Naive B cell (primary cell): ENCODE data around the gene TSPAN3. TPM values are rescaled to one million over a fixed set of nuclear protein-coding genes. Genes with fewer than 3 reads are reported as not detected.

Source experiments
- ATAC-seq, 2 donors: fragments of 150-1000 bp; cut with Tn5 transposase; 2 replicates each; pipeline ENCODE4 v1.10.0; 2021; ENCODE audit warnings: low read depth in 2 of 2, mild to moderate bottlenecking in 2 of 2, moderate library complexity in 2 of 2
- DNase-seq: peaks from one replicate; pipeline ENCODE4 v3.0.0; 2022
- H3K27ac Mint-ChIP-seq, 6 donors: one replicate each; pipeline ENCODE4 v1.8.0; 2020 to 2022; ENCODE audit warnings: mild to moderate bottlenecking in 6 of 6, mixed read lengths in 6 of 6, moderate library complexity in 5 of 6, inconsistent platforms in 2 of 6
- H3K27me3 Mint-ChIP-seq, 3 donors: one replicate each; pipeline ENCODE4 v1.8.0; 2021 to 2022; ENCODE audit warnings: mixed read lengths in 3 of 3, mild to moderate bottlenecking in 1 of 3
- H3K36me3 Mint-ChIP-seq, 2 donors: one replicate each; pipeline ENCODE4 v1.8.0; 2020 to 2022; ENCODE audit warnings: mixed read lengths in 2 of 2, inconsistent platforms in 1 of 2, mild to moderate bottlenecking in 1 of 2
- H3K4me1 Mint-ChIP-seq, 3 donors: one replicate each; pipeline ENCODE4 v1.8.0; 2020 to 2022; ENCODE audit warnings: mixed read lengths in 3 of 3, inconsistent platforms in 1 of 3, mild to moderate bottlenecking in 1 of 3, moderate library complexity in 1 of 3
- H3K4me3 Mint-ChIP-seq, 8 donors: one replicate each; pipeline ENCODE4 v1.8.0; 2020 to 2022; ENCODE audit warnings: mild to moderate bottlenecking in 8 of 8, mixed read lengths in 8 of 8, moderate library complexity in 8 of 8, inconsistent platforms in 2 of 8
- H3K9me3 Mint-ChIP-seq, 7 donors: one replicate each; pipeline ENCODE4 v1.8.0; 2020 to 2022; ENCODE audit warnings: mixed read lengths in 7 of 7, mild to moderate bottlenecking in 5 of 7, inconsistent platforms in 2 of 7, moderate library complexity in 1 of 7
- polyA plus RNA-seq, 6 donors: library from polyadenylated mRNA; unstranded; fragments of 300-500 nt; fragmentation: Illumina TruSeq; gene quantifications; one replicate each; pipeline ENCODE4 v1.2.3, GENCODE V29; 2021; ENCODE audit warnings: low read depth in 6 of 6

Gene TSPAN3
- 100 to 1,000 TPM; 418 to 685 (median 569) TPM for polyA plus RNA-seq

GRCh38 chr15:77070495-77071304, at the start of gene TSPAN3:
Gene TSPAN3 (minus strand): TSS chr15:77071109. CDS start chr15:77070954, 155 bp downstream.
- H3K4me3 Mint-ChIP-seq: peak within 1 kb of the TSS; percentile 83 to 99 (median 93)
- peaks cover 0 to 8% of the 10 kb centered on the region in 2 donors for H3K36me3 Mint-ChIP-seq
- DNase-seq (peak; percentile 95), ATAC-seq (peak; percentile 92 to 94)
- H3K4me1 Mint-ChIP-seq: peaks cover 39 to 61% (median 54%) of the 10 kb centered on the region in 3 donors
- H3K27ac Mint-ChIP-seq: peak within 1 kb of the TSS; percentile 84 to 98 (median 93)
- H3K27me3 Mint-ChIP-seq: no peaks in the 10 kb centered on the region
- H3K9me3 Mint-ChIP-seq: no peaks in the 10 kb centered on the region

- H3K4me1 Mint-ChIP-seq: peaks cover 39 to 53% (median 50%) of the 10 kb centered on the region in 3 donors
- H3K27ac Mint-ChIP-seq: peak overlapping the region in 4 of 6 donors; percentile 5 to 45 (median 22)
- ATAC-seq (no peak), DNase-seq (no peak)
- no peaks in the 10 kb centered on the region for H3K36me3 Mint-ChIP-seq
- no peaks in the 10 kb centered on the region for H3K9me3 Mint-ChIP-seq
- H3K27me3 Mint-ChIP-seq: no peaks in the 10 kb centered on the region
- H3K4me3 Mint-ChIP-seq: no peak overlapping the region
Observed at GRCh38 chr15:77120576-77120975, 49.7 kb upstream of the TSPAN3 start.

DNA sequence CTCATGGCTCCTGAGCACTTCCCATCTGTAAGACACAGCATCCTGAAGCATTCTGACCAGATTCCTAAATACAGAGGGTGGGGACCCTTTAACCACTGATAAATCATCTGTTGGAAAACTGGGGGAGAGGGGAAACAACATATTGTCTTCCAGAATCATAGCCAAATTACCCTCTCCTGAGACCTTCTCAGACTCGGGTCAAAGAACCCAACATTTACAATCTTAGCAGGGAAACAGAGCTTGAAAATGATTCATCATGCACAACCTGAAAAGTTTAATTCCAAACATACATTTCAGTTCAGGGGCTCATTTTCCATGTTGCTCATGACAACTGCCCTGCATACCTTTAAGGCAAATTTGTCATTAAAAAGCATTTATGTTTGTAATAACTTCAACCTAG, 48.5 kb upstream of the TSPAN3 start:
- Mint-ChIP-seq H3K9me3 (no peaks in the 10 kb centered on the region), H3K27ac (no peak overlapping the region)
- no peak for DNase-seq

GRCh38 chr15:77118882-77119321, 48.0 kb upstream of the TSPAN3 start:
- H3K4me3 Mint-ChIP-seq: no peak overlapping the region
- no peaks in the 10 kb centered on the region for H3K27me3 Mint-ChIP-seq
- peak; percentile 51 for DNase-seq
- no peak overlapping the region for H3K27ac Mint-ChIP-seq
- no peaks in the 10 kb centered on the region for H3K9me3 Mint-ChIP-seq
- ATAC-seq: peak; percentile 46 to 74
- H3K4me1 Mint-ChIP-seq: peaks cover 31 to 45% (median 38%) of the 10 kb centered on the region in 3 donors
- peaks cover 8 to 13% of the 10 kb centered on the region in 2 donors for H3K36me3 Mint-ChIP-seq

More for the DNA sequence above, 48.5 kb upstream of the TSPAN3 start:
- ATAC-seq: no peak
- Mint-ChIP-seq H3K36me3 (peaks cover 3 to 7% of the 10 kb centered on the region in 2 donors), H3K4me3 (no peak overlapping the region), H3K27me3 (no peaks in the 10 kb centered on the region), H3K4me1 (peaks cover 36 to 50% (median 43%) of the 10 kb centered on the region in 3 donors)

- ATAC-seq (no peak), DNase-seq (no peak)
- no peaks in the 10 kb centered on the region for H3K27me3 Mint-ChIP-seq
- peaks cover 15 to 23% of the 10 kb centered on the region in 2 donors for H3K36me3 Mint-ChIP-seq
- H3K4me3 Mint-ChIP-seq: no peak overlapping the region
- no peaks in the 10 kb centered on the region for H3K9me3 Mint-ChIP-seq
- H3K4me1 Mint-ChIP-seq: peaks cover 10 to 21% (median 20%) of the 10 kb centered on the region in 3 donors
- H3K27ac Mint-ChIP-seq: peak overlapping the region in 1 of 6 donors; percentile 49
Observed at GRCh38 chr15:77115179-77115578, 44.3 kb upstream of the TSPAN3 start.

DNA sequence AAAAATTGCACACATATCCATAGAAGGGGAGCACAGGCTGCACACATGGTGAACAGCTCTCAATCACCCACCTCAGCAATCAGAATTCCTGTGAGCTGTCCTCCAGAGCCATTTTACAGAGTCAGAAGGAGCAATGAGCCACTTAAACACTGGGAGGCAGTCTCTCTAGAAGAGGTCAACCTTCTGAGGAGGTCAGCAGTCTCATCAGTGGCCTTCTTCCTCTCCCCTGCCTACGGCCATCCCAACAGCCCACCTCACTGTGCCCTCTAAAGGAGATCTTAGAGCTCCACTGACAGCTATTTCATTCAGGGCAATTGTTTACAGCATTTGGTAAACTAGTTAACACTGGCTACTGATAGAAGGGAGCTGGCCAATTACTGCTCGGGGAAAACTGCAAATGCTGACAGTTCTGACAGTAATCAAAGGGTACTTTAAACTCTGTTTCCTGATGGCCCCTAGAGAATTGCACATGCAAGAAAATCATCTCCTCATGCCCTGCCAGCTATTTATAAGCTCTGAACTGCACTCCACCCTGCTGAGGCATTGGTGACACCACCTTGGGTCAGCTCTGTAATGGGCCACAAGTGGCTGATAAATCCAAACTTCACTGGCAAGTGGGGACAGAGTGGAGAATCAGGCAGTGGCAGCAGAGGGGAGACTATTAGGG, 42.1 kb upstream of the TSPAN3 start:
- ATAC-seq (no peak), DNase-seq (no peak)
- H3K9me3 Mint-ChIP-seq: no peaks in the 10 kb centered on the region
- no peak overlapping the region for H3K4me3 Mint-ChIP-seq
- H3K27ac Mint-ChIP-seq: peak overlapping the region in 2 of 6 donors; percentile 13 to 74
- H3K27me3 Mint-ChIP-seq: no peaks in the 10 kb centered on the region
- peaks cover 15 to 23% of the 10 kb centered on the region in 2 donors for H3K36me3 Mint-ChIP-seq
- peaks cover 0 to 16% (median 9%) of the 10 kb centered on the region in 3 donors for H3K4me1 Mint-ChIP-seq

GRCh38 chr15:77111789-77112188, 40.9 kb upstream of the TSPAN3 start:
- peak overlapping the region in 1 of 6 donors; percentile 61 for H3K27ac Mint-ChIP-seq
- peaks cover 15 to 23% of the 10 kb centered on the region in 2 donors for H3K36me3 Mint-ChIP-seq
- no peaks in the 10 kb centered on the region for H3K9me3 Mint-ChIP-seq
- DNase-seq (no peak), ATAC-seq (no peak)
- peaks cover 6 to 27% (median 15%) of the 10 kb centered on the region in 3 donors for H3K4me1 Mint-ChIP-seq
- no peak overlapping the region for H3K4me3 Mint-ChIP-seq
- H3K27me3 Mint-ChIP-seq: no peaks in the 10 kb centered on the region

- H3K4me1 Mint-ChIP-seq: peaks cover 6 to 17% (median 7%) of the 10 kb centered on the region in 3 donors
- no peaks in the 10 kb centered on the region for H3K9me3 Mint-ChIP-seq
- H3K36me3 Mint-ChIP-seq: peaks cover 0 to 4% of the 10 kb centered on the region in 2 donors
- ATAC-seq: peak; percentile 54 to 56
- no peaks in the 10 kb centered on the region for H3K27me3 Mint-ChIP-seq
- no peak for DNase-seq
- peak overlapping the region in 3 of 6 donors; percentile 3 to 37 (median 29) for H3K27ac Mint-ChIP-seq
- H3K4me3 Mint-ChIP-seq: peak overlapping the region in 2 of 8 donors; percentile 30 to 73
Observed at GRCh38 chr15:77107531-77108355, 36.8 kb upstream of the TSPAN3 start.

GRCh38 chr15:77107068-77107467, 36.2 kb upstream of the TSPAN3 start:
- H3K27ac Mint-ChIP-seq: no peak overlapping the region
- ATAC-seq: no peak
- H3K27me3 Mint-ChIP-seq: no peaks in the 10 kb centered on the region

DNA sequence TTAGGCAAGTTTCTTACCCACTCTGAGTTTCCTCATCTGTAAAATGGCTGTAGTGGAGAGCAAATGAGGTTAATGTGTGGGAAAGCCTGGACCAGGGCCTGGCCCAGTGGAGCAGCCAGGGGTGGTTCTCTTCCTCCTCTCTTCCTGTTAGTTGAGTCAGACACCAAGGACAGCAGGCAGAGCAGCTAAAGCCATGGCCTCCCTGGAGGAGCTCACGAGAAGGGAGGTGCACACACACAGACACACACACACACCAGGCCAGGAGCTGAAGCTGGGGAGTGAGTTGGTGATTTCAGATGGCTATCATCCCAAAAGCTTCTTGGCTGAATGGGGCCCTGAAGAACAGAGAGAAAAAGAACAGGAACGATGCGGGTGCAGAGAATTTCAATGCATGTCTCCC, 33.2 kb upstream of the TSPAN3 start:
- Mint-ChIP-seq H3K36me3 (no peaks in the 10 kb centered on the region), H3K4me1 (peaks cover 20 to 26% (median 21%) of the 10 kb centered on the region in 3 donors), H3K4me3 (no peak overlapping the region), H3K27me3 (no peaks in the 10 kb centered on the region), H3K9me3 (no peaks in the 10 kb centered on the region), H3K27ac (peak overlapping the region in 2 of 6 donors; percentile 11 to 26)
- ATAC-seq: no peak
- no peak for DNase-seq

More at GRCh38 chr15:77107068-77107467, 36.2 kb upstream of the TSPAN3 start:
- peaks cover 6 to 14% (median 7%) of the 10 kb centered on the region in 3 donors for H3K4me1 Mint-ChIP-seq
- peak overlapping the region in 1 of 8 donors; percentile 39 for H3K4me3 Mint-ChIP-seq
- H3K36me3 Mint-ChIP-seq: no peaks in the 10 kb centered on the region
- no peak for DNase-seq
- H3K9me3 Mint-ChIP-seq: no peaks in the 10 kb centered on the region

DNA sequence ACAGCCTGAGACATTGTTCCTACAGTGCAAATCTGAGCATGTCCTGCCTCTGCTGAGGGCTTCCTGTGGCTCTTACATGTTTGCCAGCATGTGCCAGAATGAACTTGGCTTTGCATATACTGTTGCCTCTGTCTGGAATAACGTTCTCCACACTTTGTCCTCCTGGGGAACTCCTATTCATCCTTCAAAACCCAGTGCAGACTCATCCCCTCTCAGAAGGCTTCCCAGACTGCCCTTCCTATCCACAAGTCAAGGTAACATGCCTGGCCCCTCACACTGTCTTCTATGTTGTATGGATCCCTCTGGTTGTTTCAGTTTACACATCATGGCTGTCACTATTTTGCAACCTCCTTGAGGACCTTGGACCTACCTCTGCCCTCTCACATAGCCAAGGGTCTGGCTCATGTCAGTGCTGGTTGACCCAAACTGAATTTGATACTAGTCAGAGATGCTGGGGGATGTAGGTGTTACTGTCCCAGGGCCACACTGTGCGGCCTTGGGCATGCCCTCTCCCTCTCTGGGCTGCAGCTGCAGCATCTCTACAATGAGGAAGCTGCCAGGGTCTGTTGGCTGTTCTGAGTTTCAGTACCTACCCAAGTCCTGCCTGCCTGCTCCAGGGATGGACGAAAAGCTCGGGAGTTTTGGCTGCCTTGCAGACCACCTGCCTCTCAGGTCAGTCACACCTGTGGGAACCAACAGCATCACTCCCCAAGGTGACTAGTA, 29.0 kb upstream of the TSPAN3 start:
- DNase-seq: no peak
- peak overlapping the region in 4 of 6 donors; percentile 41 to 82 (median 64) for H3K27ac Mint-ChIP-seq

GRCh38 chr15:77098572-77098971, 27.7 kb upstream of the TSPAN3 start:
- H3K4me1 Mint-ChIP-seq: peaks cover 13 to 17% (median 14%) of the 10 kb centered on the region in 3 donors
- no peaks in the 10 kb centered on the region for H3K9me3 Mint-ChIP-seq
- H3K27me3 Mint-ChIP-seq: peaks cover 0 to 5% (median 0%) of the 10 kb centered on the region in 3 donors
- DNase-seq (no peak), ATAC-seq (no peak)
- peak overlapping the region in 1 of 8 donors; percentile 15 for H3K4me3 Mint-ChIP-seq
- peak overlapping the region in 2 of 6 donors; percentile 33 to 71 for H3K27ac Mint-ChIP-seq
- H3K36me3 Mint-ChIP-seq: no peaks in the 10 kb centered on the region

More for the DNA sequence above, 29.0 kb upstream of the TSPAN3 start:
- Mint-ChIP-seq H3K4me1 (peaks cover 11 to 16% (median 13%) of the 10 kb centered on the region in 3 donors), H3K36me3 (no peaks in the 10 kb centered on the region), H3K27me3 (peaks cover 0 to 5% (median 0%) of the 10 kb centered on the region in 3 donors), H3K4me3 (peak overlapping the region in 3 of 8 donors; percentile 22 to 45 (median 44)), H3K9me3 (no peaks in the 10 kb centered on the region)
- ATAC-seq: peak; percentile 67 to 78
